ENCODE data around the gene FERMT1.

DNA sequence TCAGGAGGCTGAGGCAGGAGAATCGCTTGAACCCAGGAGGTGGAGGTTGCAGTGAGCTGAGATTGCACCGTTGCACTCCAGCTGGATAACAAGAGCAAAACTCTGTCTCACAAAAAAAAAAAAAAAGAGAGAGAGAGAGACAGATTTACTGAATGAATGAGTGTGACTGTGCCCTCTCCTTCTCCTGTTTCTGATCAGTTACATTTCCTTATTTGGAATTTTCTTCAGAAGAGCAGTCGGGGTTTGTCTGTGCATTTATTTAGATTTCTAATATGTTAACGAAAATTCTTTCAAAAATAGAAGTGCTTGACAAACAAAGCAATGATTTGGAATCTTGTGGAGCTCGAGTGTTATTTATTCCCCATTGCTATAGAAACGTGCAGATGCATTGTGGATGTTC, 62.6 kb downstream of the FERMT1 start:
- no peak for TF ChIP-seq CTCF (IDR thresholded peaks at IDR 0.05; ENCODE audit: extremely low read depth in 1 of 2, insufficient read depth in 1 of 2, low read depth in 1 of 2, low read length in 2 of 2)
- no peak for TF ChIP-seq EZH2 (IDR thresholded peaks at IDR 0.05; ENCODE audit: borderline replicate concordance, low read depth, low read length, severe bottlenecking)
- no peak for TF ChIP-seq POLR2A (IDR thresholded peaks at IDR 0.05; ENCODE audit: low read depth, low read length)
- no peak for TF ChIP-seq FOS (IDR thresholded peaks at IDR 0.05; ENCODE audit: borderline replicate concordance, insufficient read depth, low read length)
- TF ChIP-seq, protein P1, sequence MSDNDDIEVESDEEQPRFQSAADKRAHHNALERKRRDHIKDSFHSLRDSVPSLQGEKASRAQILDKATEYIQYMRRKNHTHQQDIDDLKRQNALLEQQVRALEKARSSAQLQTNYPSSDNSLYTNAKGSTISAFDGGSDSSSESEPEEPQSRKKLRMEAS (IDR thresholded peaks at IDR 0.05; ENCODE audit: insufficient read depth, insufficient read length) = no peak
- no peak for TF ChIP-seq POLR2AphosphoS5 (IDR thresholded peaks at IDR 0.05; ENCODE audit: insufficient read depth, low read depth, low read length)
- TF ChIP-seq MYC (IDR thresholded peaks at IDR 0.05; ENCODE audit: low read depth, low read length) = no peak

Data from endothelial cell of umbilical vein (primary cell).